HepG2 (cell line): Measurements from ENCODE around the gene ANKRD42. TPM values are rescaled to one million over a fixed set of nuclear protein-coding genes. Genes with fewer than 3 reads are reported as not detected.

Source experiments
- ATAC-seq: fragments of 200-7000 bp; cut with Tn5 transposase; 3 replicates; pipeline ENCODE4 v1.9.1; 2020; ENCODE audit warnings: mild to moderate bottlenecking, moderate library complexity
- BruUV-seq: library from RNA; stranded (reverse); fragments of 400-500 nt; replicated peaks from 2 replicates; lab custom pipeline; 2021; lab: Mats Ljungman, UMichigan
- CTCF ChIA-PET: fragments of 300-600 bp; formaldehyde crosslinking; extraction: SDS; loops from one replicate; lab custom pipeline; 2021; ENCODE audit warnings: low total read pairs, inconsistent platforms, low intra/inter-chr PET ratio; lab: Yijun Ruan, JAX
- POLR2A ChIA-PET: fragments of 350-600 bp; sonication (Branson Sonifier 250); formaldehyde crosslinking; loops from one replicate; lab custom pipeline; 2020; ENCODE audit warnings: antibody characterized with exemption, inconsistent platforms; lab: Yijun Ruan, JAX
- DNase-seq: peaks from one replicate; pipeline ENCODE4 v3.0.0-alpha.2; 2015; ENCODE audit warnings: low spot score
- FAIRE-seq: peaks from 3 replicates; lab custom pipeline; 2011; peaks lifted over from hg19 to GRCh38; lab: Jason Lieb, UNC
- H2AFZ ChIP-seq: one replicate; pipeline ENCODE4 v1.6.1; 2011; ENCODE audit warnings: low read length, inconsistent platforms
- H3K27ac ChIP-seq: fragments of 300-600 bp; 3 replicates; pipeline ENCODE4 v1.8.0; 2011; ENCODE audit warnings: mixed run types, mild to moderate bottlenecking, mixed read lengths, low read length, inconsistent platforms; ENCODE audit not compliant: insufficient read depth; ENCODE audit errors: extremely low read length
- H3K27me3 ChIP-seq, 2 experiments: fragments of 200-600 bp in 1 of 2; 2 replicates in 1 of 2; 3 replicates in 1 of 2; pipeline versions ENCODE4 v1.6.0 to v1.8.0; 2011; ENCODE audit warnings: low read length in 2 of 2, mild to moderate bottlenecking in 2 of 2, moderate library complexity in 2 of 2, inconsistent platforms in 1 of 2; ENCODE audit not compliant: insufficient read depth in 2 of 2, control insufficient read depth in 1 of 2
- H3K36me3 ChIP-seq, 2 experiments: fragments of 200-600 bp in 1 of 2; replicated peaks in 1 of 2; 2 replicates in 1 of 2; 3 replicates in 1 of 2; pipeline versions ENCODE4 v1.5.1 to v1.8.0; 2011; ENCODE audit warnings: low read length in 2 of 2, inconsistent platforms in 1 of 2; ENCODE audit not compliant: insufficient read depth in 2 of 2, control insufficient read depth in 1 of 2
- H3K4me1 ChIP-seq: 2 replicates; pipeline ENCODE4 v1.5.1; 2012; ENCODE audit warnings: low read length, inconsistent platforms; ENCODE audit not compliant: insufficient read depth
- H3K4me2 ChIP-seq: 2 replicates; pipeline ENCODE4 v1.6.0; 2011; ENCODE audit warnings: low read depth, low read length, inconsistent platforms
- H3K4me3 ChIP-seq, 3 experiments: fragments of 200-600 bp in 1 of 3; sonication (generic), shearing (Covaris generic) in 1 of 3; replicated peaks in 1 of 3; 2 replicates each; pipeline ENCODE4 v1.5.1; 2011 to 2016; ENCODE audit warnings: low read length in 3 of 3, inconsistent platforms in 2 of 3, low read depth in 2 of 3, mild to moderate bottlenecking in 2 of 3, control low read depth in 1 of 3, mixed read lengths in 1 of 3; ENCODE audit not compliant: insufficient read depth in 1 of 3
- H3K79me2 ChIP-seq: one replicate; pipeline ENCODE4 v1.6.1; 2011; ENCODE audit warnings: low read length, inconsistent platforms; ENCODE audit not compliant: insufficient read depth
- H3K9ac ChIP-seq: 2 replicates; pipeline ENCODE4 v1.6.0; 2011; ENCODE audit warnings: mild to moderate bottlenecking, low read depth, low read length, inconsistent platforms; ENCODE audit not compliant: insufficient read depth
- H3K9me3 ChIP-seq: 2 replicates; pipeline ENCODE4 v1.5.1; 2012; ENCODE audit warnings: mild to moderate bottlenecking, low read length
- H4K20me1 ChIP-seq: 2 replicates; pipeline ENCODE4 v1.6.0; 2011; ENCODE audit warnings: inconsistent platforms, mild to moderate bottlenecking, low read length, moderate library complexity; ENCODE audit not compliant: insufficient read depth
- ETV5 ChIP-seq: IDR thresholded peaks from 2 replicates; pipeline ENCODE4 v1.6.1; 2018; ENCODE audit warnings: missing biosample characterization, missing genetic modification reagents, inconsistent platforms, borderline replicate concordance
- GMEB1 ChIP-seq: sonication (generic); formaldehyde crosslinking; IDR thresholded peaks from 2 replicates; pipeline ENCODE4 v1.5.1; 2020; ENCODE audit warnings: missing genetic modification reagents, mild to moderate bottlenecking, borderline replicate concordance
- HIC2 ChIP-seq: sonication (generic); formaldehyde crosslinking; IDR thresholded peaks from 2 replicates; pipeline ENCODE4 v1.9.0; 2022; ENCODE audit warnings: low read depth, missing genetic modification reagents
- MIER3 ChIP-seq: IDR thresholded peaks from 2 replicates; pipeline ENCODE4 v1.6.1; 2016; ENCODE audit warnings: missing compliant biosample characterization, borderline replicate concordance
- PAXIP1 ChIP-seq: sonication (generic); formaldehyde crosslinking; conservative IDR thresholded peaks from 2 replicates; pipeline ENCODE4 v1.4.0; 2020; ENCODE audit warnings: mild to moderate bottlenecking, missing genetic modification reagents, moderate library complexity
- PHF8 ChIP-seq: sonication (generic); formaldehyde crosslinking; IDR thresholded peaks from 2 replicates; pipeline ENCODE4 v1.5.0; 2020; ENCODE audit warnings: missing genetic modification reagents
- RXRB ChIP-seq: IDR thresholded peaks from 2 replicates; pipeline ENCODE4 v1.6.1; 2016; ENCODE audit warnings: borderline replicate concordance, missing genetic modification reagents, missing compliant biosample characterization
- SP140L ChIP-seq: sonication (generic); formaldehyde crosslinking; IDR thresholded peaks from 2 replicates; pipeline ENCODE4 v1.4.0; 2020; ENCODE audit warnings: missing genetic modification reagents, borderline replicate concordance
- SP4 ChIP-seq: sonication (generic); formaldehyde crosslinking; IDR thresholded peaks from 2 replicates; pipeline ENCODE4 v1.8.1; 2023; ENCODE audit warnings: mild to moderate bottlenecking, missing genetic modification reagents
- ZFP90 ChIP-seq: sonication (generic); formaldehyde crosslinking; IDR thresholded peaks from 2 replicates; pipeline ENCODE4 v1.8.0; 2022; ENCODE audit warnings: missing genetic modification reagents, mild to moderate bottlenecking, inconsistent platforms, borderline replicate concordance
- ZFP91 ChIP-seq: sonication (generic); formaldehyde crosslinking; IDR thresholded peaks from 2 replicates; pipeline ENCODE4 v1.9.0; 2022; ENCODE audit warnings: missing genetic modification reagents, mild to moderate bottlenecking, borderline replicate concordance
- ZNF34 ChIP-seq: sonication (generic); formaldehyde crosslinking; IDR thresholded peaks from 2 replicates; pipeline ENCODE4 v1.4.0; 2020; ENCODE audit warnings: mild to moderate bottlenecking, missing genetic modification reagents, borderline replicate concordance
- in situ Hi-C: cut with HindIII; loops from 2 replicates; pipeline ENCODE4 v1.10.0; 2017; ENCODE audit warnings: low pct_unique_long_range_greater_than_20kb; ENCODE audit not compliant: extremely low pct_ligation_motif_present
- intact Hi-C: fragments of 100-400 bp; cut with micrococcal nuclease; formaldehyde crosslinking; loops from one replicate; pipeline ENCODE4 v1.10.0; 2022; ENCODE audit not compliant: unreplicated experiment
- polyA plus RNA-seq, 8 experiments: library from polyadenylated mRNA; depleted of rRNA in 3 of 8; stranded (reverse) in 7 of 8; unstranded in 1 of 8; fragments of >200 nt; fragmentation: Illumina TruSeq in 4 of 8; extraction: Trizol in 4 of 8; gene quantifications; 2 replicates each; pipeline versions ENCODE4 v1.2.1 to v1.2.3, GENCODE V29; 2011 to 2016; ENCODE audit warnings: low read depth in 4 of 8, missing spikeins in 1 of 8, mixed read lengths in 1 of 8; ENCODE audit not compliant: insufficient read depth in 1 of 8
- total RNA-seq, 5 experiments: library from RNA; depleted of rRNA; stranded (reverse); fragments of >200 nt; fragmentation: Illumina TruSeq; extraction: Trizol; gene quantifications; 2 replicates each; pipeline ENCODE4 v1.2.3, GENCODE V29; 2016; ENCODE audit warnings: low read depth in 1 of 5

The ANKRD42 gene
- total and polyA plus RNA-seq, 2 of the 13 experiments (the other 11 are each of a cell fraction or from before 2014, with no cell fraction given) = 2.2 to 3.7 TPM

DNA sequence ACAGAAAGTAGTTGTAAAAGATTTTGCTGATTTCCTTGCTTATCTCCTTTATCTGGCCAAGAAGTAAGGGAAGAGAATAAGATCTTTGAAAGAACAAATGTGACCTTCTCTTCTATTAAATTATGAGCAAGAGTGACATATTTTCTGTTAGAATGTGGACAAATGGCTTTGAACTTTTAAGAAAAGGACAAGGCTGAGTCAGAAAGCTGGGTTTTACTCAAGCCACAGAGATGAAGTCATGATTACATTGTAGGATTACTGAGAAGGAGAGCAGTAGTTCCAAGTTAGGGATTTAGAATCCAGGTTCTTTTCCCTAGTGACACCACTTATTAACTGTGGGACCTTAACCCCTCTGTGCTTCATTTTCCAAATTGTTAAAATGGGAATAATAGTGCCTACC is 79.1 kb downstream of the ANKRD42 start:
- in situ Hi-C loops (no loop called here), intact Hi-C loops (no loop called here)
- Histone ChIP-seq H3K4me1 (no peaks in the 10 kb centered on the region), H3K27me3 (no peaks in the 10 kb centered on the region), H4K20me1 (no peaks in the 10 kb centered on the region), H3K79me2 (no peaks in the 10 kb centered on the region), H3K27ac (no peak overlapping the region), H2AFZ (no peak overlapping the region), H3K4me2 (no peak overlapping the region), H3K9me3 (no peaks in the 10 kb centered on the region), H3K4me3 (no peak overlapping the region), H3K36me3 (peaks cover 0 to 9% of the 10 kb centered on the region in 2 experiments; a peak in 4 of 5 replicates), H3K9ac (no peak overlapping the region)
- no peak for DNase-seq
- POLR2A ChIA-PET = interaction anchor here (0.9 kb wide), 1 partner anchor 13 kb away, joined by 3 read pairs; the partner anchor contains the start of gene CCDC90B
- ATAC-seq = no peak
- CTCF ChIA-PET = no interaction called here
- FAIRE-seq = no peak
- BruUV-seq = no TSS peak
- TF ChIP-seq HIC2 (CRISPR knock-in tag) (no peak), MIER3 (CRISPR knock-in tag) (no peak), GMEB1 (CRISPR knock-in tag) (no peak), PHF8 (CRISPR knock-in tag) (no peak), ETV5 (CRISPR knock-in tag) (no peak), ZFP90 (no peak), SP140L (CRISPR knock-in tag) (no peak), ZFP91 (CRISPR knock-in tag) (no peak), ZNF34 (CRISPR knock-in tag) (no peak), PAXIP1 (CRISPR knock-in tag) (no peak), SP4 (CRISPR knock-in tag) (no peak), RXRB (CRISPR knock-in tag) (no peak)
